Measurements from ENCODE around the gene PITX1. TPM values are rescaled to one million over a fixed set of nuclear protein-coding genes. Genes with fewer than 3 reads are reported as not detected.
"Not testable (repeated sequence)": the region's sequence is repeated elsewhere in the genome, so short reads cannot be mapped to it uniquely, and the experiment has no call there.

Gene PITX1
- 18.9 TPM for polyA plus RNA-seq (2012; ENCODE audit: insufficient read depth, insufficient read length)

DNA sequence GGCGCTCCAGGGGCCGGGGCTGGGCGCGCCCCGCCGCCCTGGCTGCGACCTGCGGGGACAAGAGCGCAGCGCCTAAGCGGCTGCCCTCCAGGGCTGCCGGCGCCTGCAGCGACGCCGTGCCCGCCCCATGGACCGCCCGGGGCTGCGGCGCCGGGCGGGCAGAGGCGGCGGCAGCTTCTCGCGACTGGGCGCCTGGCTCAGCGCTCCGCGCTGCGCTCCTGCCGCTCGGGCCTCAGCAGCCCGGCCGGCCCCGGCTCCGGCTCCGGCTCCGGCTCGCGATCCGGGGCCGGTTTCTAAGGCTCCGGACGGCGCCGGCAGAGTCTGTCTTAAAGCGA, at the start of gene PITX1:
TSS of gene PITX1 (minus strand) at position 328 of the 335 bp plus-strand sequence. CDS start 347 bp downstream, outside the sequence.
- H3K4me3 ChIP-seq (ENCODE audit: low read length): peak within 1 kb of the TSS; percentile 60
- DNase-seq (ENCODE audit: low read depth, low spot score): no peak

DNA sequence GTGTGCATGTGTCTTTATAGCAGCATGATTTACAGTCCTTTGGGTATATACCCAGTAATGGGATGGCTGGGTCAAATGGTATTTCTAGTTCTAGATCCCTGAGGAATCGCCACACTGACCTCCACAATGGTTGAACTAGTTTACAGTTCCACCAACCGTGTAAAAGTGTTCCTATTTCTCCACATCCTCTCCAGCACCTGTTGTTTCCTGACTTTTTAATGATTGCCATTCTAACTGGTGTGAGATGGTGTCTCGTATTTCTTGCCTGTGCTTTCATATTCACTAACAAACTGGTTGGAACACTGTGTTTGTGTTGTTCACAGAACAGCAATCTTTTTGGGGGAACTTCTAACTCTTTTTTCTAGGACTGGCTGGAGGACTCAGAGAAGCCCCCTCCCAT, 49.3 kb upstream of the PITX1 start:
- H3K4me3 ChIP-seq (ENCODE audit: low read length); DNase-seq (ENCODE audit: low read depth, low spot score): not testable (repeated sequence)

DNA sequence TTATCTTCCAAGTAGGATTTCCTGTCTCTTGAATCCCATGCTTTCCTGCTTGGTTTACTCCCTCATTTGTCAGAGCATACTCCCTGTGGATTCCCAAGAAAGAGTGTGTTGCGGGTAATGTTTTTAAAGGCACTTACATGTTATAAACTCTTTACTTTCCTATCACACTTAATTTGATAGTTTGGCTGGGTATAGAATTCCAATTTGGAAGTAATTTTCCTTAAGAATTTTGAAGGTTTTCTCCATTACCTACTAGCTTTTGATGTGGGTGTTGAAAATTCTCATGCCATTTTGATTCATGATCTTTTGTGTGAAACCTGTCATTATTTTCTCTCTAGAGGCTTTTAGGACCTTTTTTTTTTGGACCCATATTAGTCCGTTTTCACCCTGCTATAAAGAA, 47.2 kb upstream of the PITX1 start:
- H3K4me3 ChIP-seq (ENCODE audit: low read length): no peak overlapping the region
- DNase-seq (ENCODE audit: low read depth, low spot score): no peak

DNA sequence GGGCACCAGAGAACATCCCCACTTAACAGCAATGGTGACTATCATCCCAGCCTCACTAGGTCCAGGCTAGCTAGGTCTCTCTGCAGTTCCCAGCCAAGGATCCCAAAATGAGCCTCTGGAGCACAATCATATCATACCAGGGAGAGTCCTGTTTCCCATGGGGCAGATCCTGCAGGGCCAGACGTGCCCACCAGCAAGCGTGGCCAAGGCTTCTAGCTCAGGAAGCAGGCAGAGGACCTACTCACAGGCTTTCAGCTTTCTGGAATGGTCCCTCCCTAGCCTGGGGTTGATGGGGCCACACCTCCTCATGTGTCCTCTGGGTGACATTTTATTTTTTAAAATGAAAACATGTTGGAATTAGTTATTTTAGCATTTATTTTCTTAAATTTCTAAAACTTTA, 45.7 kb upstream of the PITX1 start:
- no peak for DNase-seq (ENCODE audit: low read depth, low spot score)
- no peak overlapping the region for H3K4me3 ChIP-seq (ENCODE audit: low read length)

DNA sequence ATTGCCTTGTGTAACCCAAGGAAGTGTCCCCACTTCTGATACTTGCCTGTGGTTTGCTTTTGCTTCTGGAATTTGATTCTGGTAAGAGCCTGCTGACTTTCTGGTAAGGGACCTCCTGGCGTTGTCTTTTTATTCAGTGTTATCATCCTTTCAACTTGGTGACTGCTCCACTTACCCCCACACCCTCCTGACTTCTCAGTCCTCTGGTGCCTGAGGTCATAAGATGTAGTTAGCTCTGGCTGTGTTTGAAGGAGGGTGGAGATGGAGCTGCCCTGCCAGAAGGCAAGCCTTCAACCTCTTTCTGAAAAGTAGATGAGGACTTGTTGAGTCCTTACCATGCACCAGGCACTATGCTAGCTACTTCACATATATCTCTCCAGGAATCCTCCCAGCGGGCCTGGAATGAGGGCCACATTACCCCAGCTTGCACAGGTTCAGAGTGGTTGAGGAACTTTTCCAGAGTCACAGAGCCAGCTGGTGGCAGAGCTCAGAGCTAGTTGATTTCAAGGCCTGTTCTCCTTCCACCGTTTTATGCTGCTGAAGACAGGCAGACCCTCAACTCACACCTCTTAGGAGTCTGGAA, 45.2 kb upstream of the PITX1 start:
- H3K4me3 ChIP-seq (ENCODE audit: low read length): no peak overlapping the region
- DNase-seq (ENCODE audit: low read depth, low spot score): no peak

DNA sequence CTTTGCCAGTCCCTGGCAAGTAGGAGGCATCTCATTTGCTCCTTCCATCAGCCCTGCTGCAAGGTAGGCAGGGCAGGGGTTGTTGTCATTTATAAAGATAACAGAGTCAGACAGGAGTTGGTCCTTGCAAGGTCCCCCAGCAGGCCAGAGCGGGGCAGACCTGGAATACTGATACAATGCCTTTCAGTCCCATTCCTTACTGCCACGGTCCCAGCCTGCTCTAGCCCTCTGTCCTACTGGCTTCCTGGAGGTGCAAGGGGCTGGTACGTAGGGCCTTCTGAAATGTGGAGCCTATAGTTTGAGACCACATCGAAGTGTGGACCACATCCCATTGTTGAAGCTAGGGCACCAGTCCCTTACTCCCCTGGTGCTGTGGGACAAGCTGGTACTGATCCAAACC, 42.8 kb upstream of the PITX1 start:
- DNase-seq (ENCODE audit: low read depth, low spot score): no peak
- H3K4me3 ChIP-seq (ENCODE audit: low read length): no peak overlapping the region

DNA sequence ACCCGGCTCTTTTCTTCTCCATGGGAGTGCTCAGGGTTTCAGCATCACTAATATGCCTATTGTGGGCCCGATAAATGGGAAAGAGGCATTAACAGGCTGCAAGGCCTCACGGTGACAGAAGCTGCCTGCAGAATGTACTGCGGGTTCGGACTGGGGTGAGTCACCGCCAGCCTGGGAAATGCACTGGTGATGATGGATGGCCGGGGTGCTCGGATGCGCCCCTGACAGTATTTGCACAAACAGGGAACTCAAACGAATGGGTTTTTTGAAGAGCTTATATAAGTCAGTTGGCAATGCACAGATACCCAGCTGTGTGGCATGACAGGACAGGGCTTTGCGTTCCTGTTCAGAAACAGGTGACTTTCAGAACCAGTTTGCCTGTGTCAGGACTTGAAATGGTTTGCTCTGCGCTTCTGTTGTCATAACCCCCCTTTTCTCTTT, 42.0 kb upstream of the PITX1 start:
- DNase-seq (ENCODE audit: low read depth, low spot score): no peak

DNA sequence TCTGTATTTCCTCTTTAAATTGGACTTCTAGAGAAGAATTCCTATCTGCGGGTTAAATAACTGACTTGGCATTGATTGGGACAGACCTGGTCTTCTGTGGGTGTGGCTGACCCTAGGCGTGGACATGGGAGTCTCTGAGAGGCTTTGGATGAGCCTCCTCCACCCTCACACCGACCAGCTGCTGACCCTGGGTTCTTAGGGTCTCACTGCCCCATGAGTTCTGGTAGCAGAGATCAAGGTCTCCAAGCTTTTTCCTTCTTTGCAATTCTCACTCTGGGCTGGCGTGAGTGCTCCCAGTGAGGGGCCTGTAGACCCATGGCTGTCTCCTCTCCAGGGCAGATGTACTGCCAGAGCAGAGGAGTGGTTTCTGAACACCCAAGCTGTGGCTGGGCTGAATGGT, 41.6 kb upstream of the PITX1 start:
- no peak for DNase-seq (ENCODE audit: low read depth, low spot score)
- H3K4me3 ChIP-seq (ENCODE audit: low read length): no peak overlapping the region

More for the DNA sequence above, 42.0 kb upstream of the PITX1 start:
- H3K4me3 ChIP-seq (ENCODE audit: low read length): no peak overlapping the region

DNA sequence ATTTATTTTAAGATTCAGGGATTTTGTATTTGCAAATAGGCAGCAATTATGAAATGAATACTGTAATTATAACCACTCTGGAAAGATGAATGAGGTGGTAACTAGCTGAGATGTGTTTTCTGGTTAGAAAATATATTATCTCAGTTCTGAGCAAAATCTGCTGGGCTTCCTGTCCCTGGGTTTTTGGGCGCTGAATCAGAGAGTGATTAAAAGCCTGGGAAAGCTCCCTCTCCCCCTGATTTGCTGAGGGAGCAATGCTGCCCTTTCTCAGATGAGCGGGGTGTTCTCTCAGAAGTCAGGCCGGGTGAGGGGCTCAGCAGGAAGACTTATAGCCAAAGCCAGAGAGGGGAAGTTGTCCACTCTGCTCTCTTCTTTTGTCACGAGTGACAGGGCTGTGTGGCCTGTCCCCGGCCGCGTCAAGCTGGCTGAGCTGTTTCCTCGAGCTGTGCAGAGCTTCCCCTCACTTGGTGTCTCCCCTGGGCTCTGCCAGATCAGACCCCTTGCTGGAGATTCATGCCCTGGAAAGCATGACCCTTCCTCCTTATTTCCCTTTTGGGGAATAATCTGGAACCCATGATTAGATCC, 39.8 kb upstream of the PITX1 start:
- DNase-seq (ENCODE audit: low read depth, low spot score): no peak
- no peak overlapping the region for H3K4me3 ChIP-seq (ENCODE audit: low read length)

DNA sequence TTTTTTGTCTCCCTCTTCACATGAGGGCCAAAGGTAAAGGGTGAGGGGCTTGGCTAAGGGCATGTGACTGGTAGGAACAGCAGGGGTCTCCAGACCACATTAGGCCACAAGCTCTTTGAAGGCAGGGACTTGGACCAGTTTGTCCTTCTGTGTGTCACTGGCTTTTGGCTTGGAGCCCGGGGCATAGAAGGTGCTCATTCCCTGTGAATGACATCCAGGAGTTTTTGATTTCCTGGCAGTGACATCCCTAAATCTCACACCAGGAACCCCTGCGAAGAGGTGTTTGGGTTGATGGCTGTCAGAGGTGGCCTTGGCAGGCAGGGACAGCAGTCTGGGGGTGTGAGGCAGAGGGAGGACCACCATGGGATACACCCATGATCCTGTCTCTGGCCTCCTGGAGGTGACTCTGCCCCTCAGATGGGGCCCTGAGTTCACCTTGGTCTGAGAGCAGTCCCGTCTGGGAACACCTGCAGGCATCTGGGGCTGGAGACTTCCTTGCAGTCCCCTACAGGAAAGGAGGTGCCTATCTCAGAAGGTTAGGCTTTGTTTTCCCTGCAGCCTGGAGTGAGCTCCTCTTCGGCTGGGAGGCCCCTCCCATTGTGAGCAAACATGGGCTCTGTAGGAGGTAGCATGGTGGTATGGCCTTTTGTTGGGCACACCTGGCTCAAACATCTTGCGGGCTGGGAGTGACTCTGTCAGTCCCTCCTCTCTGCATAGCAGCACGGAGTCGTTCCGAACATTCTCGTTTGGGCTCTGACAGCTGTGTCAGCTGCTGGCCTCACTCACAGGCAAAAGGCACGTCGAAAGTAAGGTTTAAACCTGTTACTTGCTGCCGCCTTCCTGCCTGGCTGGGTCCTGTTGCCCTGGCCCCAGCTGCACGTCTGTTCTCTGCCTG, 38.6 kb upstream of the PITX1 start:
- no peak for DNase-seq (ENCODE audit: low read depth, low spot score)
- no peak overlapping the region for H3K4me3 ChIP-seq (ENCODE audit: low read length)

DNA sequence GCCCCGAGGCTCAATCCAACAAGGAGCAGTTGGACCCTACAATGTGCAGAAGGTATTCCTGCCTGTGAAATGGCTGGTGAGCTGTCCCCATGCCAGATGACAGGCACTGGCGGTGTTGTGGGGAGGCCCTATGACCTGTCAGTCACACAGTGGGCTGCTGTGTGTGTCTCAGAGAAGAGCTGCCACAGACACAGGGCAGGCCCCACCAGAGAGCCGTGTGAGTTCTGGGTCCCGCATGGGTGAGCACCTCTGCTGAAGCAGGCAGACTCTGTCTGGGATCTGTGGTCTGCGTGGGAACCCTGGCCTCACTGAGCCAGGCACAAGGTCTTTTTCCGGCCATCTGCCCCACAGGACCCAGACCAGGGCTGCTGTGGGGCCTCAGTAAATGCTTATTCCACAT, 37.3 kb upstream of the PITX1 start:
- no peak for DNase-seq (ENCODE audit: low read depth, low spot score)

DNA sequence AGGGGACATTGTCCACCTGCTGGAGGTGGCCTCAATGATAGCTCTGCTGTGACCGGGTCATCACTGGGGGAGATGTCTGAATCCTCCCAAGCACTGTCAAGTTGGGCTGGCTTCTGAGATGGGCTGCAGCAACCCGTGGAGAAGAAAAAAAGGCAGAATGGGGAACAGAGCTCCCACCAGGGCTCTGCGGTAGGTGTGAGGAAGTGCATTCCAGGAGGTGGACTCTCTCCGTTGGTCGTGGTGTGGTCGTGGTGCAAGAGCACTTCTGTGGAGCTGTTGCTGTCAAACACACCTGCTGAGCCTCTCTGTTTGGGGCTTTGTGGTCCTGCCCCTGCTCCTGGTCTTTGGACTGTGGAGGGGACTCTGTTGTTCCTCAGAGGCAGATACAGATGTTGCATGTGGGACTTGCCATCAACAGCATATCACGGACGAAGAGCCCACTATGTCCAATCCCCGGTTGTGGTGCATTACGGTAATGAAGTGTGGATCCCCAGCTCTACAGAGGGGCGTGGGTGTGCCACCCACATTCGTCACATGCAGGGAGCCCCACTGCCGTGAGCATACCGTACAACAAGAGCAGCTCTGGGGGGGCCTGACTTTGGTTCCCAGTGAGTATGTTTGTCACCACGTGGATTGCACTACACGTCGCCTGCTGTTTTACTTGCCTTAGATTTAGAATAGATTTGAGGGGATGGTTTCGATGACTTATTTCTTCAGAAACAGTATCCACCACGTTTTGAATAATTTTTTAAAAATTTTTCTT, 36.0 kb upstream of the PITX1 start:
- no peak for DNase-seq (ENCODE audit: low read depth, low spot score)
- no peak overlapping the region for H3K4me3 ChIP-seq (ENCODE audit: low read length)

More for the DNA sequence above, 37.3 kb upstream of the PITX1 start:
- no peak overlapping the region for H3K4me3 ChIP-seq (ENCODE audit: low read length)

DNA sequence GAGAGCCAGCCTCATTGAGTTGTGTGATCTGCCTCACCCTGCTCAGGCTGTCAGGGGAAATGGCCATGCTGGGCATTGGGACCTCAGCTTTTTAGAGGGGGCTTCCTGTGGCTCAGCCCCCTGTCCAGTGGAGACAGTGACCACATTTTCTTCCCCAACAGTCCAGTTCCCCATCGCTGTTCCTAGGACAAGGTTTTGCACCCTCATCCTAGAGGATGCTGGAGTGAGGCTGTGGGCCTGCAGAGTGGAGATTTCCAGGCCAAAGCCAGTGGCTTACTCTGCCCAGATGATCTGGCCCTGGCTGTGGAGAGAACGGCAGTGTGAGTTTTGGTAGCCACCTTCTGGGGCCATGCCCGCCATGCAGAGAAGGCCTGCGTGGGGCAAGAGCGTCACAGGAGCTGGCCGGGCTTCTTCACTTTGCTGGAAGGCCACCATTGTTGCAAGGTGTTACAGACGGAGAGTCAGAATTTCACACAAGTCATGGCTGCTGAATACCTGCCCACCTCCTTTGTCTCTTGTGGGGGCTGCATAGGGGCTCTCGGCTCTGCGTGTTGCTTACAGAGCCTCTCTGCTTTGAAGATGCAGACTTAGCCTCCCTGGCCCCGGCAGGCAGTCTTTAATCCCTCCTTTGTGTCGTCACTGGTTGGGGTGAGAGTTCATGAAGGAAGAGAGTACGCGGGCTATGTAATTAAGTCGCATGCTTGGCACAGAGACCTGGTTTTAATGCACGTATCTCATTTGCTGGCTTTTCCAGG, 35.2 kb upstream of the PITX1 start:
- no peak overlapping the region for H3K4me3 ChIP-seq (ENCODE audit: low read length)
- DNase-seq (ENCODE audit: low read depth, low spot score): no peak

DNA sequence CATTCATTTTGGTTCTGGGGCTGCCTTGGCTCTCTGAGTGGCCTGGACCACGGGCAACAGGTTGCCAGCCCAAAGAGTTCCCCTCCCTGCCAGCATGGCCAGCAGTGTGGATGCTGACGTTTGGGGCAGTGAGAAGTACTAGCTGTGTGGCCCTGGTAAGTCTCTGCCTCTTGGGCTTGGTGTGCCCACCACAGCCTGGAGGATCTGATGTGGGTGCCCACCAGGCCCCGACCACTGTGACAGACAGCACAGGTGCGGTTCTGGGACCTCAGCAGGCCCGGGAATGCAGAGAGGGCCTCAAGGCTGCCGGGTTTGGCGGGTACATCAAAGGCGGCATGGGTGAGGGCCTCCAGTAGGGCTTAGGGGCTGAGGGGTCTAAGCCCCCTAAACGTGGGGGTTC, 33.6 kb upstream of the PITX1 start:
- H3K4me3 ChIP-seq (ENCODE audit: low read length): no peak overlapping the region
- no peak for DNase-seq (ENCODE audit: low read depth, low spot score)

DNA sequence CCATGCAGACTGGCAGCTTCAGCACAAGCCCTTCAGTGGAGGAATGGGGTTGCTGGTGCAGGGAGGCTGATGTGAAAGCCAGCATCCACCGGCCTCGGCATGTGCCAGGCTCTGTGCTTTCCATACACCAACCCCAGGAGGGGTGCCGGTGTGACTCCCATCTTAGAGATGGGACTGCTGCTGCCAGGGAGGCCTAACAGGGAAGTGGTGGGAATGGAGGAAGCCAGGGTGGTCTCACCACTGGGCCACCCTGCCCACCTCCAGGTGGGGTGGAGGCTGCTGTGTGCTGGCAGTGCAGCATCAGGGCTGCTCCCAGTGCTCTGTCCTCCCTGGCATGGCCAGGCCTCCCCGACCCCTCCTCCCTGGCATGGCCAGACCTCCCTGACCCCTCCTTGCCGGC, 32.8 kb upstream of the PITX1 start:
- no peak for DNase-seq (ENCODE audit: low read depth, low spot score)
- no peak overlapping the region for H3K4me3 ChIP-seq (ENCODE audit: low read length)

DNA sequence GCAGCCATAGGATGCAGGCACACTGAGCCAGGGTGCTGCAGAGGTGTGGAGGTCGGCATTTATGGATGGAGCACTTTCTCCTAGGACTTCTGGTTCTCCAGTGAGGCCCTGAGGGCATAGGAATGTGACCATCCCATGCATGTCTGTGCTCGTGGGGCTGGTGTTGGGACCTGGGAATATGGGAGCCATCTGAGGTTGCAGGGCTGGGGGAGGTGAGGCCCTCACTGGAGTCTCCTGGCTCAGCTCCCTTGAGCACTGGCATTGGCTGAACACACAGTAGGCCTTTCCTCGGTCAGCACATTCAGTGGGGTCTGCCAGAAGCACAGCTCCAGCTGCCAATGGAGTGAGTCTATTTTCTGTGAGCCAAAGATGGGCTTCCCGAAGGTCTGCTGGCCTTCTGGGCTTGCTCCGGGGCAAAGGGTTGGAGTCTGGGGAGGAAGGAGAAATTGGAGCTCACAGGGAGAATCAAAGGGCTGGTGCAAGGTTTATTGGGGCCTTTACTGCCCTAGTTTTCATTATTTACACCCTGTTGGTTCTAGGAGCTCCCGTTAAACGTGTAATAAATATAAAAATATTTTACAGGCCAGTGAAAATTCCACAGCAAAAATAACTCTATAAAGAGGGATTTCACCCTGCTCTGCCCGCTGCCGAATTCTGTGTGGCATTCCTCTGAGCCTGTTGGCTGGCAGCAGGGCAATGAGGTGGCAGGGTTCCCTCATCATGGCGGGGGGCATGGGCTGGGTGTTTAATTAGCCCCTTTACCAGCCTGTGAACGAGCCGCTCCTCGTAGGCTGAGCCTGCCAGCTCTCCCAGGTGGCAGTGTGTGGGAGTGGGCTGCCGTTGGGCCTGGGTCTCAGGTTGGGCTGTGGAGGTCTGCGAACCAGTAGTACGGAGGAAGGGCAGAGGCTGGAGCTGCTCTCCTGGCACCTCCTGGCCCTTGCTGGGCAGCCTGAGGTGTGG, 31.6 kb upstream of the PITX1 start:
- no peak for DNase-seq (ENCODE audit: low read depth, low spot score)
- H3K4me3 ChIP-seq (ENCODE audit: low read length): no peak overlapping the region

DNA sequence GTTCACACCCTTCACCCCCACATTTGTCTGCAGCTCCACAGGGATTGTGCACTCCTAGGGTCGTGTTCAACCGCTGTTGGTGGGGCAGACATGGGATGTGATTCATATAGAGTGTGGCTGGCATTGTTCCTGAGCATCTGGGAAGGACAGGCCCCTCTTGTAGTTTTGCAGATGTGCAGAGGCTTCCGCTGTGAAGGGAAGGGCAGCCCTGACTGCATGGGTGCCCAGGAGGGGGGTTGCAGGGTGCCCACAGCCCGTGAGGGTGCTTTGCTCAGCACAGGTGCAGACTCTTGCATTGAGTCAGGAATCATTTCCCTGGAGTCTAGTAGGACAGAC, 30.2 kb upstream of the PITX1 start:
- DNase-seq (ENCODE audit: low read depth, low spot score): no peak
- no peak overlapping the region for H3K4me3 ChIP-seq (ENCODE audit: low read length)
